Skeletal muscle satellite cell (primary cell): ENCODE results near the gene RIPOR3.
"Not testable (repeated sequence)": the region's sequence is repeated elsewhere in the genome, so short reads cannot be mapped to it uniquely, and the experiment has no call there.

ENCODE experiments used
- H3K27me3 ChIP-seq: 2 replicates; pipeline ENCODE4 v1.7.0; 2013; ENCODE audit warnings: low read length; ENCODE audit not compliant: control insufficient read depth, insufficient read depth
- H3K36me3 ChIP-seq: 2 replicates; pipeline ENCODE4 v1.7.0; 2013; ENCODE audit warnings: mild to moderate bottlenecking, control low read depth, low read length; ENCODE audit not compliant: insufficient read depth
- H3K4me1 ChIP-seq: 2 replicates; pipeline ENCODE4 v1.7.0; 2013; ENCODE audit warnings: low read length; ENCODE audit not compliant: control insufficient read depth, insufficient read depth
- H3K4me2 ChIP-seq: 2 replicates; pipeline ENCODE4 v1.7.0; 2013; ENCODE audit warnings: mild to moderate bottlenecking, low read length
- H3K4me3 ChIP-seq: 2 replicates; pipeline ENCODE4 v1.7.0; 2013; ENCODE audit warnings: low read length
- H3K9ac ChIP-seq: 2 replicates; pipeline ENCODE4 v1.7.0; 2013; ENCODE audit warnings: mild to moderate bottlenecking, low read depth, low read length, moderate library complexity
- H3K9me3 ChIP-seq: replicated peaks from 2 replicates; pipeline ENCODE4 v1.7.0; 2013; ENCODE audit warnings: mild to moderate bottlenecking, control low read depth, low read length

Gene RIPOR3

GRCh38 chr20:50672400-50673145 lies 18.8 kb downstream of the RIPOR3 start:
- Histone ChIP-seq H3K36me3 (no peaks in the 10 kb centered on the region), H3K9ac (no peak overlapping the region), H3K27me3 (peaks cover 48% of the 10 kb centered on the region), H3K4me2 (no peak overlapping the region), H3K4me3 (no peak overlapping the region), H3K4me1 (no peaks in the 10 kb centered on the region), H3K9me3 (no peaks in the 10 kb centered on the region)

GRCh38 chr20:50671626-50672025 lies 19.7 kb downstream of the RIPOR3 start:
- Histone ChIP-seq H3K9ac (no peak overlapping the region), H3K27me3 (peaks cover 48% of the 10 kb centered on the region), H3K4me3 (no peak overlapping the region), H3K4me2 (no peak overlapping the region), H3K36me3 (no peaks in the 10 kb centered on the region), H3K9me3 (no peaks in the 10 kb centered on the region), H3K4me1 (no peaks in the 10 kb centered on the region)

- H3K27me3 ChIP-seq: peaks cover 43% of the 10 kb centered on the region
These were observed 20.3 kb downstream of the RIPOR3 start for GRCh38 chr20:50671010-50671409.

GRCh38 chr20:50670126-50670862 lies 21.0 kb downstream of the RIPOR3 start:
- Histone ChIP-seq H3K9ac (no peak overlapping the region), H3K9me3 (no peaks in the 10 kb centered on the region), H3K36me3 (no peaks in the 10 kb centered on the region), H3K4me3 (no peak overlapping the region), H3K27me3 (peaks cover 36% of the 10 kb centered on the region), H3K4me1 (no peaks in the 10 kb centered on the region), H3K4me2 (no peak overlapping the region)

More at GRCh38 chr20:50671010-50671409, 20.3 kb downstream of the RIPOR3 start:
- not testable (repeated sequence) for H3K4me1 ChIP-seq, H3K9me3 ChIP-seq, H3K4me3 ChIP-seq, H3K9ac ChIP-seq, H3K4me2 ChIP-seq, H3K36me3 ChIP-seq

- Histone ChIP-seq H3K9me3 (no peaks in the 10 kb centered on the region), H3K9ac (no peak overlapping the region), H3K27me3 (peaks cover 35% of the 10 kb centered on the region), H3K36me3 (no peaks in the 10 kb centered on the region), H3K4me3 (no peak overlapping the region), H3K4me1 (no peaks in the 10 kb centered on the region), H3K4me2 (no peak overlapping the region)
These were observed 22.5 kb downstream of the RIPOR3 start for GRCh38 chr20:50668798-50669197.

- Histone ChIP-seq H3K4me3 (no peak overlapping the region), H3K36me3 (no peaks in the 10 kb centered on the region), H3K27me3 (peaks cover 34% of the 10 kb centered on the region), H3K9me3 (no peaks in the 10 kb centered on the region), H3K9ac (no peak overlapping the region), H3K4me2 (no peak overlapping the region), H3K4me1 (no peaks in the 10 kb centered on the region)
These were observed 23.0 kb downstream of the RIPOR3 start for GRCh38 chr20:50668326-50668725.

- Histone ChIP-seq H3K9ac (no peak overlapping the region), H3K36me3 (no peaks in the 10 kb centered on the region), H3K4me3 (no peak overlapping the region), H3K4me1 (peaks cover 1% of the 10 kb centered on the region), H3K4me2 (no peak overlapping the region), H3K27me3 (peaks cover 37% of the 10 kb centered on the region), H3K9me3 (no peaks in the 10 kb centered on the region)
These were observed 24.5 kb downstream of the RIPOR3 start for GRCh38 chr20:50666709-50667298.

- no peak overlapping the region for H3K9ac ChIP-seq
- H3K27me3 ChIP-seq: peaks cover 39% of the 10 kb centered on the region
- H3K4me2 ChIP-seq: no peak overlapping the region
- H3K4me1 ChIP-seq: peaks cover 9% of the 10 kb centered on the region
- H3K36me3 ChIP-seq: no peaks in the 10 kb centered on the region
- no peak overlapping the region for H3K4me3 ChIP-seq
- H3K9me3 ChIP-seq: no peaks in the 10 kb centered on the region
These were observed 27.1 kb downstream of the RIPOR3 start for GRCh38 chr20:50664254-50664653.

- peaks cover 9% of the 10 kb centered on the region for H3K4me1 ChIP-seq
These were observed 28.1 kb downstream of the RIPOR3 start for GRCh38 chr20:50663095-50663821.

GRCh38 chr20:50659975-50660670 lies 31.2 kb downstream of the RIPOR3 start:
- no peak overlapping the region for H3K9ac ChIP-seq
- H3K4me1 ChIP-seq: peaks cover 19% of the 10 kb centered on the region
- H3K9me3 ChIP-seq: no peaks in the 10 kb centered on the region
- no peak overlapping the region for H3K4me2 ChIP-seq
- no peak overlapping the region for H3K4me3 ChIP-seq
- no peaks in the 10 kb centered on the region for H3K36me3 ChIP-seq
- H3K27me3 ChIP-seq: peaks cover 34% of the 10 kb centered on the region

More at GRCh38 chr20:50663095-50663821, 28.1 kb downstream of the RIPOR3 start:
- no peaks in the 10 kb centered on the region for H3K9me3 ChIP-seq
- H3K27me3 ChIP-seq: peaks cover 44% of the 10 kb centered on the region
- no peak overlapping the region for H3K9ac ChIP-seq
- H3K36me3 ChIP-seq: no peaks in the 10 kb centered on the region
- no peak overlapping the region for H3K4me3 ChIP-seq
- H3K4me2 ChIP-seq: no peak overlapping the region
